Upper lobe of left lung (tissue), 4 donors: Measurements from ENCODE around the gene GATM.

Experiments
- CTCF ChIP-seq, 6 experiments: fragments of 450-650 bp in 4 of 6; fragments of 200-600 bp in 2 of 6; sonication (generic) in 2 of 6; IDR thresholded peaks; one replicate each; pipeline ENCODE4 v1.5.1; 2016 to 2019; ENCODE audit warnings: antibody characterized with exemption in 6 of 6
- POLR2A ChIP-seq, 4 donors: fragments of 450-650 bp; IDR thresholded peaks; one replicate each; pipeline ENCODE4 v1.5.1; 2016 to 2017; ENCODE audit warnings: antibody characterized with exemption in 4 of 4, mild to moderate bottlenecking in 2 of 4

- no peak for TF ChIP-seq CTCF (IDR thresholded peaks at IDR 0.05)
- TF ChIP-seq POLR2A (IDR thresholded peaks at IDR 0.05): no peak
These were observed 18.8 kb upstream of the GATM start for GRCh38 chr15:45397116-45397665.
